ENCODE measurements around the gene OST4.

The OST4 gene

DNA sequence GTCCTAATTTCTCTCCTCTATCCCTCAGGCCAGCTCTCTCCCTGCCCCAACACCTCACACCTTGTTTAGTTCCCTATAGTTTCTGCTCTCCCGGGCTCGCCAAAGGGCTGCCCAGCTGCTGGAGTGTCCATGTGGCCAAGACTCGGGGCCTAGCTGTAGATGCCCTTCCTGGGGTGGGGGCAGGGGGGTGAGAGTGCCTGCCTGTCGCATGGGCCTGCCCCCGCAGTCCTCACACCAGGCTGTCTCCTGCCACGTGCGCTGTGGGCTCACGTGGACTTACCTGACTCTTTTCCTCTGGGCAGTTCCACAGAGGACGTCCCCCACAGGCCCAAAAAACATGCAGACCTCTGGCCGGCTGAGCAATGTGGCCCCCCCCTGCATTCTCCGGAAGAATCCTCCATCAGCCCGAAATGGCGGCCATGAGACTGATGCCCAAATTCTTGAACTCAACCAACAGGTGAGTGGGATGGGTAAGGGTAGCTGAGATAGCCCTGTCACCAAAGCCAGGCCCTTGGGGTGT lies 46.1 kb downstream of the OST4 start:
- DNase-seq (ENCODE audit: low spot score): no peak

- DNase-seq (ENCODE audit: low spot score): no peak
These were observed 46.6 kb downstream of the OST4 start for GRCh38 chr2:27024812-27025211.

DNA sequence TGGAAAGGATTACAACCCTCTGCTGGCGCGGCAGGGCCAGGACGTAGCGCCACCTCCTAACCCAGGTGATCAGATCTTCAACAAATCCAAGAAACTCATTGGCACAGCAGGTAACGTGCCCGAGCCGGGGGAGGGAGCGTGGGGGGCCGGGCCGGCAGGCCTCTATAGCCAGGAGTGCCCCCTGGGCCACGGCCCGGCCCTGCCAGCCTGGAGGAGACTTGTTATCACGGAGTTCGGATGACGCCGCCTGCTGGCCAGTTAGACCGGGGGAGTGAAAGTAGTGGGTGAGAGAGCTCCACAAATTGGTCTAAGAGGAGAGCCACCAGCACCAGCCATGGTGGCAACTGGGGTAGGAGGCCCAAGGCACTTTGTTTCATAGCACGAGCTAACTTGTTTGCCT lies 47.3 kb downstream of the OST4 start:
- no peak for DNase-seq (ENCODE audit: low spot score)

- no peak for DNase-seq (ENCODE audit: low spot score)
These were observed 47.7 kb downstream of the OST4 start for GRCh38 chr2:27023740-27024139.

DNA sequence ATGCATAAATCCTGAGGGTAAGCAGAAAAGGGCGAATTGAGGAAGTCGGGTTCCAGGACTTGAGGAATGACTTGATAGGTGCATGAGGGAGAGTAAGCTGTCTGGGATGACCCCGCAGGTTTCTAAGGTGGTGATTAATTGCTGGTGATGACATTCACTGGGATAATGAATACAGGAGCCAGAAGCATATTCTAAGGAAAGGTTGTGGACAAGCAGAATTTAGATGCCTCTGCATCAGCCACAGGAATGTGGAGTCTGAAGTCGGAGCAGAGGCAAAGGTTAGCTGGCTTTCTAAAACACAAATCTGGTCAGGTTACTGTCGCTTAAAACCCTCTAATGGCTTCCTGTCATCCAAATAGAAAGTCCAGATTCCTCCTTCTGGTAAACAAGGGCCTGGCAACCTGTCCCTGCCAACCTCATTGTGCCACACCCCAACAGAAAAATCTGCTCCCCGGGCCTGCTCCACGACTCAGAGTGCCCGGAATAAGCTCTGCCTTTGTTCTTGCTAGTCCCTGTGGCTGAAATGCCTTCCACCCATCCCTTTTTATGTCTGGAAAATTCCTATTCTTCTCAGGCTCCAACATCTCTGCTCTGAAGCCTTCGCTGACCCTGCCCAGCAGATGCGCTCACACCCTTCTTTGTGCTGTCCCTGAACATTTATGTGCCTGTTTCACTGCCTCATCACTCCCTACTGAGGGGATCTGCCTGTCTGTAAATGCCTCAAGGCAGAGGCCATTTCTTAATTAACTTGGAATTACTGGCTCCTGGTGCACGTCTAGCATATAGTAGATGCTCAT lies 50.0 kb downstream of the OST4 start:
- no peak for DNase-seq (ENCODE audit: low spot score)

Measured in HuH-7.5 (cell line).